Hepatic stellate cell (primary cell): Measurements from ENCODE around the gene GRIK5.

Experiments used
- DNase-seq: peaks from one replicate; pipeline ENCODE4 v3.0.0; 2011; ENCODE audit warnings: low spot score

The GRIK5 gene

DNA sequence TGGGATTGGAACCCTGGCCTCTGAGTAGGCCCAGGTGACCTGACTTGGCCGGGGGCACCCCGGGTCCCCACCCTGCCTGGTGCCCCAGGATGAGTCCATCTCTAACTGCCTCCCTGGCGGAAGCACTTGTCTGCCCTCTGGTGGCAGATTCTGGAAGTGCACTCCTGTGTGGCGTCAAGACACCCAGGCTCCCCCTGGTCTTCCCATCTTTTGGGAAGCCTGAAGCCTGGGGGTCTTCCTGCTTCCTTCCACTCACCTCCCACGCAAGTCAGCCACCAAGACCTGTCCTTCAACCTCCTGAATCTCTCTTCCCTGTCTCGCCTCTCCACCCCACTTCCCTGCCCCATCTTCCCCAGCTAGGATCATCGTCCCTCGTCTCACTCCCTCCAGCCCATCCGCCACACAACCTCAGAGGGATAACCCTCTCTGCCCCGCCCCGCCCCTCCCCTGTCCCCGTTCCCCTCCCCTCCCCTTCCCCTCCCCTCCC lies 118.3 kb downstream of the GRIK5 start:
- peak; percentile 89 for DNase-seq
